ENCODE results near the gene CDH4.
"Not testable (repeated sequence)": the region's sequence is repeated elsewhere in the genome, so short reads cannot be mapped to it uniquely, and the experiment has no call there.

CDH4 gene

GRCh38 chr20:61932199-61932592, 680.1 kb downstream of the CDH4 start:
- DNase-seq = no peak

- DNase-seq = no peak
Observed at GRCh38 chr20:61932711-61933480, 680.8 kb downstream of the CDH4 start.

- DNase-seq = no peak
Observed at GRCh38 chr20:61933481-61933950, 681.5 kb downstream of the CDH4 start.

GRCh38 chr20:61933951-61934715, 682.1 kb downstream of the CDH4 start:
- DNase-seq = no peak

- no peak for DNase-seq
Observed at GRCh38 chr20:61934716-61935530, 682.9 kb downstream of the CDH4 start.

- DNase-seq = no peak
Observed at GRCh38 chr20:61935926-61936700, 684.1 kb downstream of the CDH4 start.

- no peak for DNase-seq
Observed at GRCh38 chr20:61936701-61937131, 684.7 kb downstream of the CDH4 start.

- no peak for DNase-seq
Observed at GRCh38 chr20:61937146-61937962, 685.3 kb downstream of the CDH4 start.

GRCh38 chr20:61937963-61938838, 686.1 kb downstream of the CDH4 start:
- no peak for DNase-seq

- no peak for DNase-seq
Observed at GRCh38 chr20:61938839-61939690, 687.0 kb downstream of the CDH4 start.

GRCh38 chr20:61939691-61940360, 687.8 kb downstream of the CDH4 start:
- no peak for DNase-seq

- DNase-seq = no peak
Observed at GRCh38 chr20:61940491-61940890, 688.4 kb downstream of the CDH4 start.

- no peak for DNase-seq
Observed at GRCh38 chr20:61940976-61941720, 689.1 kb downstream of the CDH4 start.

GRCh38 chr20:61941721-61942405, 689.8 kb downstream of the CDH4 start:
- DNase-seq = no peak

GRCh38 chr20:61942526-61942925, 690.5 kb downstream of the CDH4 start:
- no peak for DNase-seq

GRCh38 chr20:61944967-61945366, 692.9 kb downstream of the CDH4 start:
- not testable (repeated sequence) for DNase-seq

- DNase-seq = not testable (repeated sequence)
Observed at GRCh38 chr20:61945495-61945894, 693.4 kb downstream of the CDH4 start.

All from stimulated activated CD4-positive, alpha-beta T cell treated with anti-CD3 and anti-CD28 coated beads, Interleukin-4, amount 100 ng/mL, for 24 hours (primary cell).